ENCODE data around the gene UBE2I. TPM values are rescaled to one million over a fixed set of nuclear protein-coding genes. Genes with fewer than 3 reads are reported as not detected.

Gene UBE2I
- total RNA-seq, 2 experiments from 2014 or later: 122 to 323 TPM

GRCh38 chr16:1260101-1260680 lies 49.2 kb upstream of the UBE2I start:
- no peaks in the 10 kb centered on the region for H3K4me1 ChIP-seq (ENCODE audit: insufficient read depth, low read length, poor library complexity, severe bottlenecking)
- BruUV-seq (replicated peaks): no TSS peak
- ChIA-PET CTCF (ENCODE audit: unreplicated experiment) (no interaction called here), POLR2A (no interaction called here)
- H4K20me1 ChIP-seq (ENCODE audit: insufficient read depth, low read length): no peaks in the 10 kb centered on the region
- H3K36me3 ChIP-seq (ENCODE audit: insufficient read depth, low read length): no peaks in the 10 kb centered on the region
- no peaks in the 10 kb centered on the region for H3K79me2 ChIP-seq (ENCODE audit: insufficient read depth, low read depth, low read length)
- no peaks in the 10 kb centered on the region for H3K9me3 ChIP-seq (ENCODE audit: low read length)
- intact Hi-C loops (cut with micrococcal nuclease; ENCODE audit: unreplicated experiment): no loop called here
- H3K9me2 ChIP-seq (ENCODE audit: insufficient read depth, low read length): no peaks in the 10 kb centered on the region
- TF ChIP-seq CTCF (conservative IDR thresholded peaks at IDR 0.05; ENCODE audit: low read length) (no peak), EZH2phosphoT487 (IDR thresholded peaks at IDR 0.05; ENCODE audit: borderline replicate concordance, low read depth, low read length) (no peak)
- no peak overlapping the region for H2AFZ ChIP-seq (ENCODE audit: low read length)
- no peak overlapping the region for H3K4me3 ChIP-seq (ENCODE audit: low read depth, low read length, poor library complexity, severe bottlenecking)
- DNase-seq (ENCODE audit: low spot score): no peak
- H3K4me2 ChIP-seq (ENCODE audit: low read length): no peak overlapping the region
- no peak overlapping the region for H3K27ac ChIP-seq (ENCODE audit: low read depth, low read length, poor library complexity, severe bottlenecking)

- H3K4me2 ChIP-seq (ENCODE audit: low read length): no peak overlapping the region
- no peaks in the 10 kb centered on the region for H3K79me2 ChIP-seq (ENCODE audit: insufficient read depth, low read depth, low read length)
- no peaks in the 10 kb centered on the region for H4K20me1 ChIP-seq (ENCODE audit: insufficient read depth, low read length)
- no peaks in the 10 kb centered on the region for H3K4me1 ChIP-seq (ENCODE audit: insufficient read depth, low read length, poor library complexity, severe bottlenecking)
- no peak for DNase-seq (ENCODE audit: low spot score)
- H3K27ac ChIP-seq (ENCODE audit: low read depth, low read length, poor library complexity, severe bottlenecking): no peak overlapping the region
- no TSS peak for BruUV-seq (replicated peaks)
- TF ChIP-seq EZH2phosphoT487 (IDR thresholded peaks at IDR 0.05; ENCODE audit: borderline replicate concordance, low read depth, low read length) (no peak), CTCF (conservative IDR thresholded peaks at IDR 0.05; ENCODE audit: low read length) (no peak)
- intact Hi-C loops (cut with micrococcal nuclease; ENCODE audit: unreplicated experiment): no loop called here
- no peaks in the 10 kb centered on the region for H3K9me3 ChIP-seq (ENCODE audit: low read length)
- CTCF ChIA-PET (ENCODE audit: unreplicated experiment): no interaction called here
- H2AFZ ChIP-seq (ENCODE audit: low read length): no peak overlapping the region
- no peaks in the 10 kb centered on the region for H3K36me3 ChIP-seq (ENCODE audit: insufficient read depth, low read length)
- POLR2A ChIA-PET: no interaction called here
- H3K4me3 ChIP-seq (ENCODE audit: low read depth, low read length, poor library complexity, severe bottlenecking): no peak overlapping the region
- no peaks in the 10 kb centered on the region for H3K9me2 ChIP-seq (ENCODE audit: insufficient read depth, low read length)
Measured at GRCh38 chr16:1261131-1261892, 48.1 kb upstream of the UBE2I start.

- intact Hi-C loops (cut with micrococcal nuclease; ENCODE audit: unreplicated experiment): no loop called here
- H2AFZ ChIP-seq (ENCODE audit: low read length): no peak overlapping the region
- H3K4me3 ChIP-seq (ENCODE audit: low read depth, low read length, poor library complexity, severe bottlenecking): no peak overlapping the region
Measured at GRCh38 chr16:1262210-1262845, 47.1 kb upstream of the UBE2I start.

More at GRCh38 chr16:1262210-1262845, 47.1 kb upstream of the UBE2I start:
- no peaks in the 10 kb centered on the region for H3K9me2 ChIP-seq (ENCODE audit: insufficient read depth, low read length)
- H3K4me1 ChIP-seq (ENCODE audit: insufficient read depth, low read length, poor library complexity, severe bottlenecking): no peaks in the 10 kb centered on the region
- H4K20me1 ChIP-seq (ENCODE audit: insufficient read depth, low read length): no peaks in the 10 kb centered on the region
- H3K9me3 ChIP-seq (ENCODE audit: low read length): no peaks in the 10 kb centered on the region
- H3K79me2 ChIP-seq (ENCODE audit: insufficient read depth, low read depth, low read length): no peaks in the 10 kb centered on the region
- TF ChIP-seq CTCF (conservative IDR thresholded peaks at IDR 0.05; ENCODE audit: low read length): no peak
- TF ChIP-seq EZH2phosphoT487 (IDR thresholded peaks at IDR 0.05; ENCODE audit: borderline replicate concordance, low read depth, low read length): no peak
- ChIA-PET CTCF (ENCODE audit: unreplicated experiment) (no interaction called here), POLR2A (no interaction called here)
- no peak for DNase-seq (ENCODE audit: low spot score)
- H3K27ac ChIP-seq (ENCODE audit: low read depth, low read length, poor library complexity, severe bottlenecking): no peak overlapping the region
- H3K36me3 ChIP-seq (ENCODE audit: insufficient read depth, low read length): no peaks in the 10 kb centered on the region
- no TSS peak for BruUV-seq (replicated peaks)
- H3K4me2 ChIP-seq (ENCODE audit: low read length): no peak overlapping the region

Data from OCI-LY7 (cell line).